GM23338 (cell line): ENCODE measurements around the gene UPK1A. TPM values are rescaled to one million over a fixed set of nuclear protein-coding genes. Genes with fewer than 3 reads are reported as not detected.

Experiments used
- ATAC-seq: fragments of 200-7000 bp; cut with Tn5 transposase; 3 replicates; pipeline ENCODE4 v1.9.1; 2020
- DNase-seq: peaks from one replicate; pipeline ENCODE4 v3.0.0-alpha.2; 2015; ENCODE audit warnings: low spot score
- H2AFZ ChIP-seq: fragments of 200-600 bp; sonication (generic); 2 replicates; pipeline ENCODE4 v1.8.0; 2016; ENCODE audit warnings: antibody characterized with exemption, mild to moderate bottlenecking, moderate library complexity
- H3F3A ChIP-seq: fragments of 200-600 bp; sonication (generic); replicated peaks from 2 replicates; pipeline ENCODE4 v1.8.0; 2017; ENCODE audit warnings: antibody characterized with exemption, mixed run types, low read depth
- H3K27ac ChIP-seq: fragments of 200-600 bp; sonication (generic); 2 replicates; pipeline ENCODE4 v1.6.1; 2016; ENCODE audit warnings: low read depth
- H3K27me3 ChIP-seq: fragments of 200-600 bp; sonication (generic); 2 replicates; pipeline ENCODE4 v1.8.0; 2016; ENCODE audit warnings: mild to moderate bottlenecking, mixed run types, moderate library complexity; ENCODE audit not compliant: insufficient read depth
- H3K36me3 ChIP-seq: fragments of 200-600 bp; sonication (generic); 2 replicates; pipeline ENCODE4 v1.8.0; 2016; ENCODE audit warnings: mild to moderate bottlenecking; ENCODE audit not compliant: insufficient read depth
- H3K4me1 ChIP-seq: fragments of 200-600 bp; sonication (generic); 2 replicates; pipeline ENCODE4 v1.8.0; 2016; ENCODE audit warnings: mild to moderate bottlenecking, moderate library complexity; ENCODE audit not compliant: insufficient read depth
- H3K4me2 ChIP-seq: fragments of 200-600 bp; sonication (generic); 2 replicates; pipeline ENCODE4 v1.7.1; 2017; ENCODE audit warnings: mixed run types
- H3K4me3 ChIP-seq: fragments of 200-600 bp; sonication (generic); 2 replicates; pipeline ENCODE4 v1.6.1; 2016; ENCODE audit warnings: mixed run types
- H3K79me2 ChIP-seq: fragments of 200-600 bp; sonication (generic); replicated peaks from 2 replicates; pipeline ENCODE4 v1.8.0; 2017; ENCODE audit warnings: mild to moderate bottlenecking; ENCODE audit not compliant: insufficient read depth
- H3K9me2 ChIP-seq: fragments of 200-600 bp; sonication (generic); 2 replicates; pipeline ENCODE4 v1.8.0; 2017; ENCODE audit not compliant: insufficient read depth
- H4K20me1 ChIP-seq: fragments of 200-600 bp; sonication (generic); replicated peaks from 2 replicates; pipeline ENCODE4 v1.8.0; 2017; ENCODE audit warnings: mild to moderate bottlenecking; ENCODE audit not compliant: insufficient read depth
- H3K27ac Mint-ChIP-seq: 2 replicates; pipeline ENCODE4 v1.8.0; 2020; ENCODE audit warnings: inconsistent platforms, mild to moderate bottlenecking, moderate library complexity, mixed read lengths
- H3K27me3 Mint-ChIP-seq: 3 replicates; pipeline ENCODE4 v1.8.0; 2022; ENCODE audit warnings: low read depth, mild to moderate bottlenecking, moderate library complexity, mixed read lengths, inconsistent platforms; ENCODE audit not compliant: insufficient read depth, poor library complexity
- H3K36me3 Mint-ChIP-seq: 3 replicates; pipeline ENCODE4 v1.8.0; 2021; ENCODE audit warnings: low read depth, mild to moderate bottlenecking, inconsistent platforms, moderate library complexity, mixed read lengths
- H3K4me1 Mint-ChIP-seq: 3 replicates; pipeline ENCODE4 v1.8.0; 2020; ENCODE audit warnings: mild to moderate bottlenecking, inconsistent platforms, mixed read lengths
- H3K4me3 Mint-ChIP-seq: 3 replicates; pipeline ENCODE4 v1.8.0; 2021; ENCODE audit warnings: moderate library complexity, mild to moderate bottlenecking, inconsistent platforms, mixed read lengths
- H3K9me3 Mint-ChIP-seq: 3 replicates; pipeline ENCODE4 v1.8.0; 2020; ENCODE audit warnings: moderate library complexity, mild to moderate bottlenecking, inconsistent platforms, mixed read lengths
- CREB1 ChIP-seq: fragments of 250-450 bp; sonication (Bioruptor Pico); IDR thresholded peaks from 2 replicates; pipeline ENCODE4 v1.5.0; 2020; ENCODE audit warnings: low read depth, mild to moderate bottlenecking, moderate library complexity
- ETS1 ChIP-seq: IDR thresholded peaks from 2 replicates; pipeline ENCODE4 v1.6.1; 2016; ENCODE audit warnings: antibody characterized with exemption
- EZH2phosphoT487 ChIP-seq: fragments of 200-600 bp; sonication (generic); IDR thresholded peaks from one replicate; pipeline ENCODE4 v1.8.1; 2018; ENCODE audit warnings: antibody characterized with exemption; ENCODE audit not compliant: unreplicated experiment
- JUNB ChIP-seq: IDR thresholded peaks from one replicate; pipeline ENCODE4 v1.6.1; 2016; ENCODE audit warnings: antibody characterized with exemption; ENCODE audit not compliant: unreplicated experiment
- NANOG ChIP-seq: IDR thresholded peaks from 2 replicates; pipeline ENCODE4 v1.6.1; 2016; ENCODE audit warnings: antibody characterized with exemption, borderline replicate concordance
- ZNF114 ChIP-seq: fragments of 250-450 bp; sonication (Bioruptor Pico); IDR thresholded peaks from 2 replicates; pipeline ENCODE4 v1.5.0; 2020; ENCODE audit warnings: mild to moderate bottlenecking, moderate library complexity
- ZNF331 ChIP-seq: fragments of 250-450 bp; sonication (Bioruptor Pico); IDR thresholded peaks from 2 replicates; pipeline ENCODE4 v1.5.0; 2020; ENCODE audit warnings: low read depth, mild to moderate bottlenecking, moderate library complexity
- polyA plus RNA-seq: library from polyadenylated mRNA; unstranded; fragments of >200 nt; fragmentation: Nextera tagmentation; extraction: Ambion mirVana; gene quantifications from 2 replicates; pipeline ENCODE4 v1.2.1, GENCODE V29; 2016
- total RNA-seq: library from RNA; depleted of rRNA; stranded (reverse); fragments of >200 nt; shearing (Covaris generic); gene quantifications from 2 replicates; pipeline ENCODE4 v1.2.3, GENCODE V29; 2014
- TF ChIP-seq, protein P1 (sequence below), 2 experiments: fragments of 200-600 bp in 1 of 2; sonication (generic) in 1 of 2; conservative IDR thresholded peaks; 2 replicates each; pipeline versions ENCODE4 v1.5.1 to v1.6.1; 2016 to 2017; ENCODE audit warnings: antibody characterized with exemption in 2 of 2, low read depth in 2 of 2, mild to moderate bottlenecking in 2 of 2, moderate library complexity in 1 of 2
- TF ChIP-seq, protein P2 (sequence below): IDR thresholded peaks from one replicate; pipeline ENCODE4 v1.6.1; 2018; ENCODE audit warnings: antibody characterized with exemption; ENCODE audit not compliant: unreplicated experiment

The UPK1A gene
- total and polyA plus RNA-seq, 2 experiments from 2014 or later = 0.42 to 1.5 TPM

DNA sequence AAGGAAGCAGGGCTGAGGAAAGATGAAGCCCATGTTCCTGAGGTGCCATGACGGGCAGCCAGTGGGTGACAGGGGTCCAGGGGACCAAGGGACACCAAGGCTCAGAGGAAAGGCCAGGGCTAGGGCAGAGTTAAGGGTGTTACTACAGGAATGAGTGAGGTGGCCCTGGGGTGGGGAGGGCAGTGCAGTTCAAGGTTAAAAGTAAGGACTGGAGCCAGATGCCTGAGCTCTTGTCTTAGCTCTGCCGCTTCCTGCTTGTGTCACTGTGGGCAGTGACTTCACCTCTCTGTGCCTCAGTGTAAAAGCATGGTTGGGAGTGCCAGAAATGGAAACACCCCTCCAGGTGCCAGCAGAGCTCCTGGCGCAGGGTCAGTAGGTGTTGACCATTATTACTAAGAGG is 29.7 kb upstream of the UPK1A start:
- H3K27me3 Mint-ChIP-seq = peaks cover 5% of the 10 kb centered on the region
- H3K27ac ChIP-seq = no peak overlapping the region
- peaks cover 3% of the 10 kb centered on the region for H4K20me1 ChIP-seq
- H3K27ac Mint-ChIP-seq = no peak overlapping the region
- no peaks in the 10 kb centered on the region for H3K27me3 ChIP-seq
- 0 out of 2 replicates have a peak, but pooled peaks cover 6% of the 10 kb centered on the region for H3F3A ChIP-seq
- H3K36me3 Mint-ChIP-seq = peaks cover 46% of the 10 kb centered on the region
- TF ChIP-seq, protein P1, sequence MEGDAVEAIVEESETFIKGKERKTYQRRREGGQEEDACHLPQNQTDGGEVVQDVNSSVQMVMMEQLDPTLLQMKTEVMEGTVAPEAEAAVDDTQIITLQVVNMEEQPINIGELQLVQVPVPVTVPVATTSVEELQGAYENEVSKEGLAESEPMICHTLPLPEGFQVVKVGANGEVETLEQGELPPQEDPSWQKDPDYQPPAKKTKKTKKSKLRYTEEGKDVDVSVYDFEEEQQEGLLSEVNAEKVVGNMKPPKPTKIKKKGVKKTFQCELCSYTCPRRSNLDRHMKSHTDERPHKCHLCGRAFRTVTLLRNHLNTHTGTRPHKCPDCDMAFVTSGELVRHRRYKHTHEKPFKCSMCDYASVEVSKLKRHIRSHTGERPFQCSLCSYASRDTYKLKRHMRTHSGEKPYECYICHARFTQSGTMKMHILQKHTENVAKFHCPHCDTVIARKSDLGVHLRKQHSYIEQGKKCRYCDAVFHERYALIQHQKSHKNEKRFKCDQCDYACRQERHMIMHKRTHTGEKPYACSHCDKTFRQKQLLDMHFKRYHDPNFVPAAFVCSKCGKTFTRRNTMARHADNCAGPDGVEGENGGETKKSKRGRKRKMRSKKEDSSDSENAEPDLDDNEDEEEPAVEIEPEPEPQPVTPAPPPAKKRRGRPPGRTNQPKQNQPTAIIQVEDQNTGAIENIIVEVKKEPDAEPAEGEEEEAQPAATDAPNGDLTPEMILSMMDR (conservative IDR thresholded peaks at IDR 0.05; ENCODE audit: low read depth in 2 of 2) = no peak
- TF ChIP-seq EZH2phosphoT487 = no peak
- TF ChIP-seq NANOG = no peak
- no peak overlapping the region for H3K4me2 ChIP-seq
- ATAC-seq = no peak
- H3K9me3 Mint-ChIP-seq = no peaks in the 10 kb centered on the region; the same call in 1 of the 3 replicates
- H2AFZ ChIP-seq = no peak overlapping the region
- no peaks in the 10 kb centered on the region for H3K9me2 ChIP-seq
- no peak overlapping the region for H3K4me3 ChIP-seq
- H3K4me1 ChIP-seq = peaks cover 14% of the 10 kb centered on the region
- no peak for DNase-seq
- H3K4me1 Mint-ChIP-seq = peaks cover 18% of the 10 kb centered on the region
- H3K36me3 ChIP-seq = 0 out of 2 replicates have a peak, but pooled peaks cover 4% of the 10 kb centered on the region
- no peaks in the 10 kb centered on the region for H3K79me2 ChIP-seq
- H3K4me3 Mint-ChIP-seq = no peak overlapping the region

DNA sequence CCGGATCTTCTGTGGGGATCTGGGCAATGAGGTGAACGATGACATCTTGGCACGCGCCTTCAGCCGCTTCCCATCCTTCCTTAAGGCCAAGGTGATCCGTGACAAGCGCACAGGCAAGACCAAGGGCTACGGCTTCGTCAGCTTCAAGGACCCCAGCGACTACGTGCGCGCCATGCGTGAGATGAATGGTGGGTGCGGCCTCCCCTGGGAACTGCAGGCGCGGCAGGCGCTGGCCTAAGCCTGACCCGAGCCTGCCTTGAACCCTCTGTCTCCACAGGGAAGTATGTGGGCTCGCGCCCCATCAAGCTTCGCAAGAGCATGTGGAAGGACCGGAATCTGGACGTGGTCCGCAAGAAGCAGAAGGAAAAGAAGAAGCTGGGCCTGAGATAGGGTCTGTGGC is 29.2 kb upstream of the UPK1A start:
- 0 out of 2 replicates have a peak, but pooled peaks cover 4% of the 10 kb centered on the region for H3K36me3 ChIP-seq
- H3K79me2 ChIP-seq = no peaks in the 10 kb centered on the region
- no peak overlapping the region for H3K27ac ChIP-seq
- ATAC-seq = no peak
- H3K4me1 ChIP-seq = peaks cover 19% of the 10 kb centered on the region
- H2AFZ ChIP-seq = no peak overlapping the region
- Mint-ChIP-seq H3K9me3 (no peaks in the 10 kb centered on the region; the same call in 1 of the 3 replicates), H3K36me3 (peaks cover 40% of the 10 kb centered on the region), H3K27me3 (peaks cover 5% of the 10 kb centered on the region), H3K27ac (no peak overlapping the region), H3K4me3 (no peak overlapping the region), H3K4me1 (peaks cover 21% of the 10 kb centered on the region)
- H3K4me2 ChIP-seq = no peak overlapping the region
- H4K20me1 ChIP-seq = peaks cover 3% of the 10 kb centered on the region
- 0 out of 2 replicates have a peak, but pooled peaks cover 3% of the 10 kb centered on the region for H3K27me3 ChIP-seq
- no peak for DNase-seq
- no peak overlapping the region for H3K4me3 ChIP-seq
- H3K9me2 ChIP-seq = no peaks in the 10 kb centered on the region
- 0 out of 2 replicates have a peak, but pooled peaks cover 7% of the 10 kb centered on the region for H3F3A ChIP-seq
- no peak for TF ChIP-seq JUNB
- no peak for TF ChIP-seq ZNF331 (CRISPR knock-in tag)
- no peak for TF ChIP-seq CREB1 (CRISPR knock-in tag)
- TF ChIP-seq EZH2phosphoT487 = no peak
- no peak for TF ChIP-seq NANOG
- TF ChIP-seq ETS1 = no peak
- TF ChIP-seq ZNF114 (CRISPR knock-in tag) = no peak
- TF ChIP-seq, protein P2, sequence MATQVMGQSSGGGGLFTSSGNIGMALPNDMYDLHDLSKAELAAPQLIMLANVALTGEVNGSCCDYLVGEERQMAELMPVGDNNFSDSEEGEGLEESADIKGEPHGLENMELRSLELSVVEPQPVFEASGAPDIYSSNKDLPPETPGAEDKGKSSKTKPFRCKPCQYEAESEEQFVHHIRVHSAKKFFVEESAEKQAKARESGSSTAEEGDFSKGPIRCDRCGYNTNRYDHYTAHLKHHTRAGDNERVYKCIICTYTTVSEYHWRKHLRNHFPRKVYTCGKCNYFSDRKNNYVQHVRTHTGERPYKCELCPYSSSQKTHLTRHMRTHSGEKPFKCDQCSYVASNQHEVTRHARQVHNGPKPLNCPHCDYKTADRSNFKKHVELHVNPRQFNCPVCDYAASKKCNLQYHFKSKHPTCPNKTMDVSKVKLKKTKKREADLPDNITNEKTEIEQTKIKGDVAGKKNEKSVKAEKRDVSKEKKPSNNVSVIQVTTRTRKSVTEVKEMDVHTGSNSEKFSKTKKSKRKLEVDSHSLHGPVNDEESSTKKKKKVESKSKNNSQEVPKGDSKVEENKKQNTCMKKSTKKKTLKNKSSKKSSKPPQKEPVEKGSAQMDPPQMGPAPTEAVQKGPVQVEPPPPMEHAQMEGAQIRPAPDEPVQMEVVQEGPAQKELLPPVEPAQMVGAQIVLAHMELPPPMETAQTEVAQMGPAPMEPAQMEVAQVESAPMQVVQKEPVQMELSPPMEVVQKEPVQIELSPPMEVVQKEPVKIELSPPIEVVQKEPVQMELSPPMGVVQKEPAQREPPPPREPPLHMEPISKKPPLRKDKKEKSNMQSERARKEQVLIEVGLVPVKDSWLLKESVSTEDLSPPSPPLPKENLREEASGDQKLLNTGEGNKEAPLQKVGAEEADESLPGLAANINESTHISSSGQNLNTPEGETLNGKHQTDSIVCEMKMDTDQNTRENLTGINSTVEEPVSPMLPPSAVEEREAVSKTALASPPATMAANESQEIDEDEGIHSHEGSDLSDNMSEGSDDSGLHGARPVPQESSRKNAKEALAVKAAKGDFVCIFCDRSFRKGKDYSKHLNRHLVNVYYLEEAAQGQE = no peak
